ENCODE data around the gene NCAPD3. TPM values are rescaled to one million over a fixed set of nuclear protein-coding genes. Genes with fewer than 3 reads are reported as not detected.

Gene NCAPD3
- total and polyA plus RNA-seq, 2 donors (not counting 3 experiments of a cell fraction or from before 2014, with no cell fraction given), result 22.6 to 43.8 TPM

GRCh38 chr11:134181707-134182106 is 42.1 kb downstream of the NCAPD3 start:
- TF ChIP-seq POLR2A (IDR thresholded peaks at IDR 0.05; ENCODE audit: low read depth, low read length) (no peak), EZH2 (IDR thresholded peaks at IDR 0.05; ENCODE audit: borderline replicate concordance, low read depth, low read length, severe bottlenecking) (no peak), MAX (IDR thresholded peaks at IDR 0.05; ENCODE audit: insufficient read depth, insufficient read length) (no peak), POLR2AphosphoS5 (IDR thresholded peaks at IDR 0.05; ENCODE audit: insufficient read depth, low read depth, low read length) (no peak), FOS (IDR thresholded peaks at IDR 0.05; ENCODE audit: borderline replicate concordance, insufficient read depth, low read length) (no peak), MYC (IDR thresholded peaks at IDR 0.05; ENCODE audit: low read depth, low read length) (no peak), JUN (IDR thresholded peaks at IDR 0.05; ENCODE audit: borderline replicate concordance, insufficient read depth, insufficient read length, low read depth) (no peak)
- TF ChIP-seq, protein P1, sequence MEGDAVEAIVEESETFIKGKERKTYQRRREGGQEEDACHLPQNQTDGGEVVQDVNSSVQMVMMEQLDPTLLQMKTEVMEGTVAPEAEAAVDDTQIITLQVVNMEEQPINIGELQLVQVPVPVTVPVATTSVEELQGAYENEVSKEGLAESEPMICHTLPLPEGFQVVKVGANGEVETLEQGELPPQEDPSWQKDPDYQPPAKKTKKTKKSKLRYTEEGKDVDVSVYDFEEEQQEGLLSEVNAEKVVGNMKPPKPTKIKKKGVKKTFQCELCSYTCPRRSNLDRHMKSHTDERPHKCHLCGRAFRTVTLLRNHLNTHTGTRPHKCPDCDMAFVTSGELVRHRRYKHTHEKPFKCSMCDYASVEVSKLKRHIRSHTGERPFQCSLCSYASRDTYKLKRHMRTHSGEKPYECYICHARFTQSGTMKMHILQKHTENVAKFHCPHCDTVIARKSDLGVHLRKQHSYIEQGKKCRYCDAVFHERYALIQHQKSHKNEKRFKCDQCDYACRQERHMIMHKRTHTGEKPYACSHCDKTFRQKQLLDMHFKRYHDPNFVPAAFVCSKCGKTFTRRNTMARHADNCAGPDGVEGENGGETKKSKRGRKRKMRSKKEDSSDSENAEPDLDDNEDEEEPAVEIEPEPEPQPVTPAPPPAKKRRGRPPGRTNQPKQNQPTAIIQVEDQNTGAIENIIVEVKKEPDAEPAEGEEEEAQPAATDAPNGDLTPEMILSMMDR (IDR thresholded peaks at IDR 0.05; ENCODE audit: extremely low read depth in 1 of 2, insufficient read depth in 1 of 2, low read depth in 1 of 2, low read length in 2 of 2), result no peak
- Histone ChIP-seq H3K36me3 (ENCODE audit: control insufficient read depth in 2 of 2, extremely low read depth in 1 of 2, insufficient read depth in 2 of 2, low read length in 2 of 2) (peaks cover 2 to 4% of the 10 kb centered on the region in 2 experiments), H3K4me1 (ENCODE audit: control insufficient read depth, extremely low read depth, insufficient read depth, low read length) (no peaks in the 10 kb centered on the region), H3K4me3 (replicated peaks in 1 of 3; ENCODE audit: insufficient read depth in 1 of 3, low read depth in 1 of 3, low read length in 3 of 3) (no peak overlapping the region), H3K79me2 (ENCODE audit: control insufficient read depth, insufficient read depth, low read length) (no peaks in the 10 kb centered on the region), H3K9me3 (replicated peaks; ENCODE audit: control insufficient read depth, insufficient read depth, low read length) (no peaks in the 10 kb centered on the region), H2AFZ (ENCODE audit: low read depth, low read length) (no peak overlapping the region), H4K20me1 (replicated peaks; ENCODE audit: control insufficient read depth, extremely low read depth, insufficient read depth, low read length) (no peaks in the 10 kb centered on the region), H3K27me3 (ENCODE audit: control insufficient read depth in 2 of 2, insufficient read depth in 2 of 2, low read length in 2 of 2) (no peaks in the 10 kb centered on the region), H3K9ac (replicated peaks; ENCODE audit: extremely low read depth, insufficient read depth, low read length) (no peak overlapping the region), H3K4me2 (ENCODE audit: insufficient read depth, low read length) (no peak overlapping the region), H3K9me1 (replicated peaks; ENCODE audit: control insufficient read depth, extremely low read depth, insufficient read depth, low read length) (no peaks in the 10 kb centered on the region), H3K27ac (ENCODE audit: insufficient read depth, low read depth, low read length) (no peak overlapping the region)
- intact Hi-C loops (cut with micrococcal nuclease) (no loop called here), dilution Hi-C loops (cut with MboI; ENCODE audit: extremely low pct_ligation_motif_present, low sequenced_read_pairs) (no loop called here)
- FAIRE-seq (no peak), DNase-seq (ENCODE audit: low read depth, low spot score) (no peak)
- BruUV-seq (replicated peaks), result no TSS peak
- POLR2A ChIA-PET, result no interaction called here
- CTCF ChIA-PET, result interaction anchor here (0.9 kb wide), 1 partner anchor 14 kb away, joined by 4 read pairs; no protein-coding TSS in a partner anchor
